Liver (tissue), 3 donors: ENCODE measurements around the gene ERICH6.

Experiments used
- RAD21 ChIP-seq, 2 donors: IDR thresholded peaks; 2 replicates each; pipeline ENCODE4 v1.6.1; 2016; ENCODE audit warnings: antibody characterized with exemption in 2 of 2, mild to moderate bottlenecking in 2 of 2
- RXRA ChIP-seq, 2 donors: IDR thresholded peaks; 2 replicates each; pipeline ENCODE4 v1.6.1; 2017 to 2018; ENCODE audit warnings: antibody characterized with exemption in 2 of 2, mild to moderate bottlenecking in 1 of 2
- SP1 ChIP-seq: IDR thresholded peaks from 2 replicates; pipeline ENCODE4 v1.6.1; 2018; ENCODE audit warnings: antibody characterized with exemption, mild to moderate bottlenecking
- YY1 ChIP-seq: IDR thresholded peaks from 2 replicates; pipeline ENCODE4 v1.6.1; 2016; ENCODE audit warnings: antibody characterized with exemption, mild to moderate bottlenecking
- TF ChIP-seq, protein P1 (sequence below): fragments of 150-350 bp; IDR thresholded peaks from 2 replicates; pipeline ENCODE4 v1.5.1; 2017; ENCODE audit warnings: improper control_type of control experiment, low read depth, low read length; ENCODE audit not compliant: missing input control
- TF ChIP-seq, protein P2 (sequence below): IDR thresholded peaks from 2 replicates; pipeline ENCODE4 v1.6.1; 2016; ENCODE audit warnings: antibody characterized with exemption
- donor health status: healthy.
- donor health status: healthy.

DNA sequence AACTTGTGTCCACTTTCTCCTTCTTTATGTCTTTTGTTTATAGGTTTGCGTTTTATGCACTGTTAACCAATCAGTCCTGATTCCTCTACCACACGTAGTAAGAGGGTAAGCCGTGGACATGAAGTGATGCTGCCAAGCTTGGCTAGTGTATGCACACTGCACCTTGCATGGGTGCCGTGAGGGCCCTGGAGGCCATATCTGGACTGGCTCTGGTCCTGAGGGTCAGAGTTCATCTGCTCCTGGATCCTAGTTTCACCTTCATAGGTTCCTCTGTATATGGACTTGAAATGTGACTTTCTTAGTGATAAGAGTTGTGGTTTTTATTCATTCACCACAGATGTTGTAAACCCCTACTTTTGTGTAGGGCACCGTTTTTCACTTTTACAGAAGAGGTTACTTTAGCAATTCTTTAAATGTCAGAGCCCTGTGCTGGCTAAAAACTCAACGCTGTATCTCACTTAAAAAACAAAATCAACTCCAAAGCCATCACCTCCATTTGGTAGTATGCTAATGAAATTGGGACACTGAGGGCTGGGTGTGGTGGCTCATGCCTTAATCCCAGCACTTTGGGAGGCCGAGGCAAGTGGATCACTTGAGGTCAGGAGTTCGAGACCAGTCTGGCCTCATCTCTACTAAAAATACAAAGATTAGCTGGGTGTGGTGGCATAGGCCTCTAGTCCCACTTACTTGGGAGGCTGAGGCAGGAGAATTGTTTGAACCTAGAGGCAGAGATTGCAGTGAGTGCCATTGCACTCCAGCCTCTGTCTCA, 36.3 kb upstream of the ERICH6 start:
- TF ChIP-seq, protein P1, sequence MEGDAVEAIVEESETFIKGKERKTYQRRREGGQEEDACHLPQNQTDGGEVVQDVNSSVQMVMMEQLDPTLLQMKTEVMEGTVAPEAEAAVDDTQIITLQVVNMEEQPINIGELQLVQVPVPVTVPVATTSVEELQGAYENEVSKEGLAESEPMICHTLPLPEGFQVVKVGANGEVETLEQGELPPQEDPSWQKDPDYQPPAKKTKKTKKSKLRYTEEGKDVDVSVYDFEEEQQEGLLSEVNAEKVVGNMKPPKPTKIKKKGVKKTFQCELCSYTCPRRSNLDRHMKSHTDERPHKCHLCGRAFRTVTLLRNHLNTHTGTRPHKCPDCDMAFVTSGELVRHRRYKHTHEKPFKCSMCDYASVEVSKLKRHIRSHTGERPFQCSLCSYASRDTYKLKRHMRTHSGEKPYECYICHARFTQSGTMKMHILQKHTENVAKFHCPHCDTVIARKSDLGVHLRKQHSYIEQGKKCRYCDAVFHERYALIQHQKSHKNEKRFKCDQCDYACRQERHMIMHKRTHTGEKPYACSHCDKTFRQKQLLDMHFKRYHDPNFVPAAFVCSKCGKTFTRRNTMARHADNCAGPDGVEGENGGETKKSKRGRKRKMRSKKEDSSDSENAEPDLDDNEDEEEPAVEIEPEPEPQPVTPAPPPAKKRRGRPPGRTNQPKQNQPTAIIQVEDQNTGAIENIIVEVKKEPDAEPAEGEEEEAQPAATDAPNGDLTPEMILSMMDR: no peak
- TF ChIP-seq, protein P2, sequence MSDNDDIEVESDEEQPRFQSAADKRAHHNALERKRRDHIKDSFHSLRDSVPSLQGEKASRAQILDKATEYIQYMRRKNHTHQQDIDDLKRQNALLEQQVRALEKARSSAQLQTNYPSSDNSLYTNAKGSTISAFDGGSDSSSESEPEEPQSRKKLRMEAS: no peak
- TF ChIP-seq RXRA (IDR thresholded peaks at IDR 0.05) (peak; percentile 26 to 41), SP1 (peak; percentile 55), RAD21 (IDR thresholded peaks at IDR 0.05) (no peak), YY1 (peak; percentile 84)
